ENCODE measurements around the gene NR1D2. TPM values are rescaled to one million over a fixed set of nuclear protein-coding genes. Genes with fewer than 3 reads are reported as not detected.

NR1D2 gene
- polyA plus RNA-seq, 1 donor, result 14.1 TPM

DNA sequence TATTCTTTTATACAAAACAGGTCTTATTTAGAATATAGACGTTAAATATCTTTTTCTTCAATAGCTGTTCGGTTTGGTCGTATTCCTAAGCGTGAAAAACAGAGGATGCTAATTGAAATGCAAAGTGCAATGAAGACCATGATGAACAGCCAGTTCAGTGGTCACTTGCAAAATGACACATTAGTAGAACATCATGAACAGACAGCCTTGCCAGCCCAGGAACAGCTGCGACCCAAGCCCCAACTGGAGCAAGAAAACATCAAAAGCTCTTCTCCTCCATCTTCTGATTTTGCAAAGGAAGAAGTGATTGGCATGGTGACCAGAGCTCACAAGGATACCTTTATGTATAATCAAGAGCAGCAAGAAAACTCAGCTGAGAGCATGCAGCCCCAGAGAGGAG lies 16.8 kb downstream of the NR1D2 start:
- H3K4me3 ChIP-seq (ENCODE audit: low read length), result no peak overlapping the region
- WGBS (ENCODE audit: insufficient coverage, low lambda C conversion rate), result 100% methylated on average over 1 of the region's 5 CpGs
- H3K4me1 ChIP-seq (ENCODE audit: control insufficient read depth, insufficient read depth, low read length), result no peaks in the 10 kb centered on the region
- no peaks in the 10 kb centered on the region for H3K27me3 ChIP-seq (ENCODE audit: control insufficient read depth, insufficient read depth, low read length)
- H3K9me3 ChIP-seq (ENCODE audit: control insufficient read depth, low read depth, low read length), result no peaks in the 10 kb centered on the region
- no peak for DNase-seq
- no peak overlapping the region for H3K27ac ChIP-seq (ENCODE audit: low read length)
- H3K36me3 ChIP-seq (ENCODE audit: control insufficient read depth, insufficient read depth, low read length), result peaks cover 31% of the 10 kb centered on the region

DNA sequence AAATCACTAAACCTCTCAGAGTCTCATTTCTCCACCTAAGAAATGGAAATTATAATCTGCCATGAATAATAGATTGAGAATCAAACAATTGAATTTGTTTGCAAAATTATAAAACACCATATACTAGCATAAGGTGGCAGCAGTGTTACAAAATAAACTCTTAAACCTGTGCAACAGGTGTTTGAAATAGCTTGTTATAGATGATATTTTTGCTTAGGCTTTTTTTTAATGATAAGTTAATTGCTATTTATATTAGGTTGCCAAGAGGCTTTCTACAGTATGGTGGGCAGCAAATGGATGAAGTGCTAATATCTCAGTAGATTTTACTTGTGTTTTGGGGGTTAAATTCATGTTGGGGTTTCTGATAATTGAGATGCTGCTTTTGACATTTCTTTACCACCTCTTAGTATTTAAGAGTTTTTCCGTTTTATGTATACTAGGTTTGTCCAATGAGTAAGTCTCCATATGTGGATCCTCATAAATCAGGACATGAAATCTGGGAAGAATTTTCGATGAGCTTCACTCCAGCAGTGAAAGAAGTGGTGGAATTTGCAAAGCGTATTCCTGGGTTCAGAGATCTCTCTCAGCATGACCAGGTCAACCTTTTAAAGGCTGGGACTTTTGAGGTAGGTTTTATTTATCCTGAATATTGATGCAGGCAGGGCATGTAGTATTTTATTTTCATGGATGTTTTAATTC lies 19.6 kb downstream of the NR1D2 start:
- DNase-seq, result no peak
- H3K9me3 ChIP-seq (ENCODE audit: control insufficient read depth, low read depth, low read length), result no peaks in the 10 kb centered on the region
- no CpG with 5 or more reads among the region's 3 CpGs for WGBS (ENCODE audit: insufficient coverage, low lambda C conversion rate)
- no peak overlapping the region for H3K4me3 ChIP-seq (ENCODE audit: low read length)
- H3K4me1 ChIP-seq (ENCODE audit: control insufficient read depth, insufficient read depth, low read length), result no peaks in the 10 kb centered on the region
- no peaks in the 10 kb centered on the region for H3K27me3 ChIP-seq (ENCODE audit: control insufficient read depth, insufficient read depth, low read length)
- peaks cover 43% of the 10 kb centered on the region for H3K36me3 ChIP-seq (ENCODE audit: control insufficient read depth, insufficient read depth, low read length)
- no peak overlapping the region for H3K27ac ChIP-seq (ENCODE audit: low read length)

DNA sequence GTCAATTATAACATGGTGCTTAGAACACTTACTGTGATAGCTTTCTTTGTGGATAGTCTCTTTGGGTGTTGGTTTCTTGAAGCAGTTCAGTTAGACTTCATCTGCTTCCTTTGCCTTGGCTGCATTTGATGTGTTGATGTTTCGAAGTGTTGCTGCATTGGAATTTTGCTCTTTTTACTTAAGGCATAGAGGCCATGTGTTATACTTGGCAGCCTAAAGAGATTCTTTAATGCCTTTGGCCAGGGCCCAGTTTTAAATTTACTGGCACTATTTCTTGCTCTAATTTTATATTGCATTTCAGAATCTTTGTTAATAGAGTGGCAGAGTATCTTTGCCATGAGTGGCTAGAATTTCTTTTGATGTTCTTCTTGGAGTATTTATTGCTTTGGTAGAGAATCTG lies 21.2 kb downstream of the NR1D2 start:
- no CpG with 5 or more reads among the region's 1 CpG for WGBS (ENCODE audit: insufficient coverage, low lambda C conversion rate)
- Histone ChIP-seq H3K27ac (ENCODE audit: low read length) (no peak overlapping the region), H3K9me3 (ENCODE audit: control insufficient read depth, low read depth, low read length) (no peaks in the 10 kb centered on the region), H3K27me3 (ENCODE audit: control insufficient read depth, insufficient read depth, low read length) (no peaks in the 10 kb centered on the region), H3K36me3 (ENCODE audit: control insufficient read depth, insufficient read depth, low read length) (peaks cover 39% of the 10 kb centered on the region), H3K4me1 (ENCODE audit: control insufficient read depth, insufficient read depth, low read length) (no peaks in the 10 kb centered on the region), H3K4me3 (ENCODE audit: low read length) (no peak overlapping the region)
- DNase-seq, result peak in 1 of 2 donors; percentile 22

- H3K27ac ChIP-seq (ENCODE audit: low read length), result no peak overlapping the region
- no peaks in the 10 kb centered on the region for H3K27me3 ChIP-seq (ENCODE audit: control insufficient read depth, insufficient read depth, low read length)
- no CpG with 5 or more reads among the region's 5 CpGs for WGBS (ENCODE audit: insufficient coverage, low lambda C conversion rate)
- no peaks in the 10 kb centered on the region for H3K9me3 ChIP-seq (ENCODE audit: control insufficient read depth, low read depth, low read length)
- peaks cover 26% of the 10 kb centered on the region for H3K36me3 ChIP-seq (ENCODE audit: control insufficient read depth, insufficient read depth, low read length)
- H3K4me3 ChIP-seq (ENCODE audit: low read length), result no peak overlapping the region
- no peaks in the 10 kb centered on the region for H3K4me1 ChIP-seq (ENCODE audit: control insufficient read depth, insufficient read depth, low read length)
- DNase-seq, result no peak
These were observed 23.5 kb downstream of the NR1D2 start for GRCh38 chr3:23968463-23969184.

- H3K36me3 ChIP-seq (ENCODE audit: control insufficient read depth, insufficient read depth, low read length), result peaks cover 25% of the 10 kb centered on the region
- no peak for DNase-seq
- no peaks in the 10 kb centered on the region for H3K9me3 ChIP-seq (ENCODE audit: control insufficient read depth, low read depth, low read length)
- H3K27ac ChIP-seq (ENCODE audit: low read length), result no peak overlapping the region
- 67% methylated on average over 1 of the region's 4 CpGs for WGBS (ENCODE audit: insufficient coverage, low lambda C conversion rate)
- no peaks in the 10 kb centered on the region for H3K4me1 ChIP-seq (ENCODE audit: control insufficient read depth, insufficient read depth, low read length)
- H3K27me3 ChIP-seq (ENCODE audit: control insufficient read depth, insufficient read depth, low read length), result no peaks in the 10 kb centered on the region
- no peak overlapping the region for H3K4me3 ChIP-seq (ENCODE audit: low read length)
These were observed 24.3 kb downstream of the NR1D2 start for GRCh38 chr3:23969393-23969792.

- DNase-seq, result no peak
These were observed 26.6 kb downstream of the NR1D2 start for GRCh38 chr3:23971684-23972083.

DNA sequence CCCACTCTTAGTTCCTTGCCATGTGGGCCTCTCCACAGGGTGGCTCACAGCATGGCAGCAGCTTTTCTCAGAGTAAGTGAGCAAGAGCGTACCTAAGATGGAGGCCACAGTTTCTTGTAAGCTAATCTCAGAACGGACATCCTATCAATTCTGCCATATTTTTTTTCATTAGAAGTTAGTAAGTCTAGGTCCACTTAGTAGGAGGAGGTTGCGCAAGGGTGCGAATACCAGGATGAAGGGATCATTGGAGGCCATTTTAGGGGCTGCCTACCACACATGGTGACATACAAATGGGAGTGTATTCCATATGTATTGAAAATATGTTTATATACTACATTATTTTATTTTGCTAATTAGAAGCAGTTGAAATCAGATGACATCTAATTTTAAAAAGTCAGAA lies 31.5 kb downstream of the NR1D2 start:
- no peaks in the 10 kb centered on the region for H3K4me1 ChIP-seq (ENCODE audit: control insufficient read depth, insufficient read depth, low read length)
- H3K9me3 ChIP-seq (ENCODE audit: control insufficient read depth, low read depth, low read length), result peaks cover 5% of the 10 kb centered on the region
- H3K4me3 ChIP-seq (ENCODE audit: low read length), result no peak overlapping the region
- 100% methylated on average over 2 of the region's 4 CpGs for WGBS (ENCODE audit: insufficient coverage, low lambda C conversion rate)
- no peak overlapping the region for H3K27ac ChIP-seq (ENCODE audit: low read length)
- peaks cover 17% of the 10 kb centered on the region for H3K36me3 ChIP-seq (ENCODE audit: control insufficient read depth, insufficient read depth, low read length)
- no peak for DNase-seq
- no peaks in the 10 kb centered on the region for H3K27me3 ChIP-seq (ENCODE audit: control insufficient read depth, insufficient read depth, low read length)

More at GRCh38 chr3:23971684-23972083, 26.6 kb downstream of the NR1D2 start:
- 100% methylated on average over 1 of the region's 1 CpG for WGBS (ENCODE audit: insufficient coverage, low lambda C conversion rate)
- H3K27ac ChIP-seq (ENCODE audit: low read length), result no peak overlapping the region
- peaks cover 5% of the 10 kb centered on the region for H3K9me3 ChIP-seq (ENCODE audit: control insufficient read depth, low read depth, low read length)
- H3K36me3 ChIP-seq (ENCODE audit: control insufficient read depth, insufficient read depth, low read length), result peaks cover 22% of the 10 kb centered on the region
- H3K4me1 ChIP-seq (ENCODE audit: control insufficient read depth, insufficient read depth, low read length), result no peaks in the 10 kb centered on the region
- no peaks in the 10 kb centered on the region for H3K27me3 ChIP-seq (ENCODE audit: control insufficient read depth, insufficient read depth, low read length)
- no peak overlapping the region for H3K4me3 ChIP-seq (ENCODE audit: low read length)

GRCh38 chr3:23979569-23979968 lies 34.5 kb downstream of the NR1D2 start:
- H3K27me3 ChIP-seq (ENCODE audit: control insufficient read depth, insufficient read depth, low read length), result no peaks in the 10 kb centered on the region
- H3K4me1 ChIP-seq (ENCODE audit: control insufficient read depth, insufficient read depth, low read length), result no peaks in the 10 kb centered on the region
- no peak overlapping the region for H3K4me3 ChIP-seq (ENCODE audit: low read length)
- peaks cover 5% of the 10 kb centered on the region for H3K9me3 ChIP-seq (ENCODE audit: control insufficient read depth, low read depth, low read length)
- H3K36me3 ChIP-seq (ENCODE audit: control insufficient read depth, insufficient read depth, low read length), result peaks cover 17% of the 10 kb centered on the region
- no peak overlapping the region for H3K27ac ChIP-seq (ENCODE audit: low read length)
- DNase-seq, result no peak

- no peak for DNase-seq
- Histone ChIP-seq H3K27ac (ENCODE audit: low read length) (no peak overlapping the region), H3K27me3 (ENCODE audit: control insufficient read depth, insufficient read depth, low read length) (no peaks in the 10 kb centered on the region), H3K36me3 (ENCODE audit: control insufficient read depth, insufficient read depth, low read length) (peaks cover 13% of the 10 kb centered on the region), H3K4me3 (ENCODE audit: low read length) (no peak overlapping the region), H3K4me1 (ENCODE audit: control insufficient read depth, insufficient read depth, low read length) (no peaks in the 10 kb centered on the region), H3K9me3 (ENCODE audit: control insufficient read depth, low read depth, low read length) (peaks cover 2% of the 10 kb centered on the region)
- no CpG with 5 or more reads among the region's 7 CpGs for WGBS (ENCODE audit: insufficient coverage, low lambda C conversion rate)
These were observed 36.0 kb downstream of the NR1D2 start for GRCh38 chr3:23981136-23981535.

DNA sequence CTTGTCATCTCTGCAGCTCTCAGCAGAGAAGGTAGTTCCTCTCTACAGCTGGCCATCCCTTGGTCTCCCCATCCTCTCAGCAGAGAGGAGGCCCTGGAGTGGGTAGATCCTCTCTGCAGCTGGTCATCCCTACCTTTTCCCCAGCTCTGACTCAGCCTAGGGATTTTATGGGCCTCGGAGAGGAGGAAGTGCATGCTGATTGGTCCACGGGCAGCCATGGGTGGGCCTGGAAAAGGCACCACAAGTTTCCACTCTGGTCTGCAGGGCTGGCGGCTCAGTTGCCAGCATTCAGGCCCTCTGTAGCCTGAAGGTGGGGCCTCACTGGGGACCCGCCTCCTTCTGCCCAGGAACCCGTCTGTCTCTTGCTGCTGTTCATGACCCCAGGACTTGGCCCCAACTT lies 36.9 kb downstream of the NR1D2 start:
- no peak for DNase-seq
- H3K27me3 ChIP-seq (ENCODE audit: control insufficient read depth, insufficient read depth, low read length), result no peaks in the 10 kb centered on the region
- peaks cover 9% of the 10 kb centered on the region for H3K36me3 ChIP-seq (ENCODE audit: control insufficient read depth, insufficient read depth, low read length)
- no peaks in the 10 kb centered on the region for H3K9me3 ChIP-seq (ENCODE audit: control insufficient read depth, low read depth, low read length)
- no peak overlapping the region for H3K4me3 ChIP-seq (ENCODE audit: low read length)
- no peak overlapping the region for H3K27ac ChIP-seq (ENCODE audit: low read length)
- H3K4me1 ChIP-seq (ENCODE audit: control insufficient read depth, insufficient read depth, low read length), result no peaks in the 10 kb centered on the region
- WGBS (ENCODE audit: insufficient coverage, low lambda C conversion rate), result no CpG with 5 or more reads among the region's 5 CpGs

DNA sequence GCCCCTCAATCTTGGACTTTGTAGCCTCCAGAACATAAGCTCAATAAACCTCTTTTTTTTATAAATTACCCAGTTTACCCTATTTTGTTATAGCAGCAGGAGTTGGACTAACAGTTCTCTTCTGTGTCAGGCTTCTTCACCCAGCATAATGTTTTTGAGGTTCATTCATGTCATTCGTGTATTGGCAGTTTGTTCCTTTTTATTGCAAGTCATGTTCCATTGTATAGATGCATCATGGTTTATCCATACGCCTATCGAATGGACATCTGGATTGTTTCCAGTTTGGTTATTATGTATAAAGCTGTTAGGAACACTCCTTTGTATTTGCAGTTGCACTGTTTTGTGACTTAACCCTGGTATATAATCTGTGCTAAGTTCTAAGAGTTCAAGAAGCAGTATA lies 39.8 kb downstream of the NR1D2 start:
- Histone ChIP-seq H3K27ac (ENCODE audit: low read length) (no peak overlapping the region), H3K4me3 (ENCODE audit: low read length) (no peak overlapping the region), H3K36me3 (ENCODE audit: control insufficient read depth, insufficient read depth, low read length) (peaks cover 4% of the 10 kb centered on the region), H3K4me1 (ENCODE audit: control insufficient read depth, insufficient read depth, low read length) (no peaks in the 10 kb centered on the region), H3K9me3 (ENCODE audit: control insufficient read depth, low read depth, low read length) (no peaks in the 10 kb centered on the region), H3K27me3 (ENCODE audit: control insufficient read depth, insufficient read depth, low read length) (no peaks in the 10 kb centered on the region)
- WGBS (ENCODE audit: insufficient coverage, low lambda C conversion rate), result no CpG with 5 or more reads among the region's 3 CpGs
- DNase-seq, result no peak
